ENCODE data around the gene CLCN1. TPM values are rescaled to one million over a fixed set of nuclear protein-coding genes. Genes with fewer than 3 reads are reported as not detected.

Gene CLCN1
- total RNA-seq, 1 experiment from 2014 or later, result 0.55 TPM

DNA sequence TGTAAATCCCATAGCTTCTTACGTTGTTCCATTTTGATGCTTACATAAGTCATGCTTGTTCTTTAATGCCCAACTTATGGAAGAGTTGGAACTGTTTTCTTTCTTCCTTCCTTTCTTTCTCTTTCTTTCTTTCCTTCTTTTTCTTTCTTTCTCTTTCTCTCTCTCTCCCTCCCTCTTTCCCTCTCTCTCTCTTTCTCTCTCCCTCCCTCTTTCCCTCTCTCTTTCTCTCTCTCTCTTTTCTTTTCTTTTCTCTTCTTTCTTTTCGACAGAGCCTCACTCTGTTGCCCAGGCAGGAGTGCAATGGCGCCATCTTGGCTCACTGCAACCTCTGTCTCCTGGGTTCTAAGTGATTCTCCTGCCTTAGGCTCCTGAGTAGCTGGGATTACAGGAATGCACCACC lies 27.7 kb downstream of the CLCN1 start:
- CTCF ChIA-PET, result no interaction called here
- no peaks in the 10 kb centered on the region for H3K27me3 ChIP-seq (ENCODE audit: low read length)
- no peaks in the 10 kb centered on the region for H3F3A ChIP-seq (ENCODE audit: low read length, unreplicated experiment)
- H3K9me3 ChIP-seq (ENCODE audit: low read length), result no peaks in the 10 kb centered on the region
- H3K27ac ChIP-seq (ENCODE audit: low read length), result no peak overlapping the region
- no peaks in the 10 kb centered on the region for H3K4me1 ChIP-seq (ENCODE audit: insufficient read depth, low read length)
- no peaks in the 10 kb centered on the region for H3K9me2 ChIP-seq (replicated peaks; ENCODE audit: low read length)
- TF ChIP-seq EZH2 (IDR thresholded peaks at IDR 0.05; ENCODE audit: low read length, unreplicated experiment) (no peak), CTCF (conservative IDR thresholded peaks at IDR 0.05; ENCODE audit: low read depth, low read length) (no peak), EZH2phosphoT487 (IDR thresholded peaks at IDR 0.05; ENCODE audit: borderline replicate concordance, low read length) (no peak)
- intact Hi-C loops (cut with micrococcal nuclease), result no loop called here
- H3K79me2 ChIP-seq (ENCODE audit: low read length), result no peaks in the 10 kb centered on the region
- H4K20me1 ChIP-seq (ENCODE audit: low read length), result no peaks in the 10 kb centered on the region
- no peak for DNase-seq
- no peak for ATAC-seq
- no peak overlapping the region for H2AFZ ChIP-seq (ENCODE audit: low read length)
- H3K4me2 ChIP-seq (ENCODE audit: low read length), result no peak overlapping the region
- BruUV-seq (replicated peaks), result no TSS peak
- POLR2A ChIA-PET (ENCODE audit: unreplicated experiment), result no interaction called here
- no peaks in the 10 kb centered on the region for H3K36me3 ChIP-seq (ENCODE audit: low read depth, low read length)
- H3K4me3 ChIP-seq (ENCODE audit: low read length), result no peak overlapping the region
- H3K9ac ChIP-seq (ENCODE audit: low read length), result no peak overlapping the region

- CTCF ChIA-PET, result no interaction called here
- Histone ChIP-seq H3K36me3 (ENCODE audit: low read depth, low read length) (no peaks in the 10 kb centered on the region), H3K79me2 (ENCODE audit: low read length) (no peaks in the 10 kb centered on the region), H4K20me1 (ENCODE audit: low read length) (no peaks in the 10 kb centered on the region), H2AFZ (ENCODE audit: low read length) (no peak overlapping the region), H3K9ac (ENCODE audit: low read length) (no peak overlapping the region), H3K4me1 (ENCODE audit: insufficient read depth, low read length) (no peaks in the 10 kb centered on the region), H3K27me3 (ENCODE audit: low read length) (no peaks in the 10 kb centered on the region), H3K4me2 (ENCODE audit: low read length) (no peak overlapping the region), H3K9me3 (ENCODE audit: low read length) (no peaks in the 10 kb centered on the region), H3K4me3 (ENCODE audit: low read length) (no peak overlapping the region), H3K9me2 (replicated peaks; ENCODE audit: low read length) (no peaks in the 10 kb centered on the region), H3K27ac (ENCODE audit: low read length) (no peak overlapping the region), H3F3A (ENCODE audit: low read length, unreplicated experiment) (no peaks in the 10 kb centered on the region)
- POLR2A ChIA-PET (ENCODE audit: unreplicated experiment), result no interaction called here
- intact Hi-C loops (cut with micrococcal nuclease), result no loop called here
- no TSS peak for BruUV-seq (replicated peaks)
- TF ChIP-seq EZH2phosphoT487 (IDR thresholded peaks at IDR 0.05; ENCODE audit: borderline replicate concordance, low read length), result no peak
- TF ChIP-seq EZH2 (IDR thresholded peaks at IDR 0.05; ENCODE audit: low read length, unreplicated experiment), result no peak
- no peak for TF ChIP-seq CTCF (conservative IDR thresholded peaks at IDR 0.05; ENCODE audit: low read depth, low read length)
- DNase-seq (no peak), ATAC-seq (no peak)
These were observed 29.6 kb downstream of the CLCN1 start for GRCh38 chr7:143345428-143345900.

DNA sequence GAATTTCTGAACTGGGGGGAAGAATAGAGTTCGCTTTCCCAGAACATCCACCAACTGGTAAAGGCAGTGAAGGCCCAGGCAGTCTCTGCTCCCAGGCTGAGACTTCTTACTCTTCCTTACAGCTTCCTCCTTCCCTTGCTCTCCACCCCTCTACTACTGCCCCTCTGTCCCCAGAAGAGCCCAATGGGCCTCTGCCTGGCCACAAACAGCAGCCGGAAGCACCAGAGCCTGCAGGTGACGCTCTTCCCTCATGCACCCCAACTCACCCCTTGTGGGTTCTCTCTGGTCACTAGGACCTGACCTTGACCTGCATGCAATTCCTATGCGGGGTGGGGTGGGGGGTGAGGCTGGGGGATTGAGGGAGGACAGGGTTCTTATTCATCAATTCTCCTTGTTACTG lies 30.1 kb downstream of the CLCN1 start:
- Histone ChIP-seq H3K79me2 (ENCODE audit: low read length) (no peaks in the 10 kb centered on the region), H3K4me3 (ENCODE audit: low read length) (no peak overlapping the region), H2AFZ (ENCODE audit: low read length) (no peak overlapping the region), H3K27me3 (ENCODE audit: low read length) (no peaks in the 10 kb centered on the region), H3K4me2 (ENCODE audit: low read length) (no peak overlapping the region), H3K27ac (ENCODE audit: low read length) (no peak overlapping the region), H3K4me1 (ENCODE audit: insufficient read depth, low read length) (no peaks in the 10 kb centered on the region), H3K36me3 (ENCODE audit: low read depth, low read length) (no peaks in the 10 kb centered on the region), H3K9me2 (replicated peaks; ENCODE audit: low read length) (no peaks in the 10 kb centered on the region), H3K9me3 (ENCODE audit: low read length) (no peaks in the 10 kb centered on the region), H4K20me1 (ENCODE audit: low read length) (no peaks in the 10 kb centered on the region), H3K9ac (ENCODE audit: low read length) (no peak overlapping the region), H3F3A (ENCODE audit: low read length, unreplicated experiment) (no peaks in the 10 kb centered on the region)
- no peak for DNase-seq
- CTCF ChIA-PET, result no interaction called here
- intact Hi-C loops (cut with micrococcal nuclease), result no loop called here
- no peak for ATAC-seq
- no TSS peak for BruUV-seq (replicated peaks)
- POLR2A ChIA-PET (ENCODE audit: unreplicated experiment), result no interaction called here
- TF ChIP-seq EZH2phosphoT487 (IDR thresholded peaks at IDR 0.05; ENCODE audit: borderline replicate concordance, low read length) (no peak), CTCF (conservative IDR thresholded peaks at IDR 0.05; ENCODE audit: low read depth, low read length) (no peak), EZH2 (IDR thresholded peaks at IDR 0.05; ENCODE audit: low read length, unreplicated experiment) (no peak)
